HepG2 (cell line): ENCODE results near the gene ENTPD2. TPM values are rescaled to one million over a fixed set of nuclear protein-coding genes. Genes with fewer than 3 reads are reported as not detected.

Source experiments
- ATF7-NPFF ChIP-seq: sonication (generic); formaldehyde crosslinking; IDR thresholded peaks from 2 replicates; pipeline ENCODE4 v1.8.1; 2023; ENCODE audit warnings: mild to moderate bottlenecking, low read depth, missing genetic modification reagents, moderate library complexity
- CENPT ChIP-seq: sonication (generic); formaldehyde crosslinking; IDR thresholded peaks from 2 replicates; pipeline ENCODE4 v1.8.0; 2022; ENCODE audit warnings: low read depth, mild to moderate bottlenecking, moderate library complexity, missing genetic modification reagents
- CHD2 ChIP-seq: IDR thresholded peaks from 2 replicates; pipeline ENCODE4 v1.6.1; 2011; ENCODE audit warnings: low read depth, low read length, improper control_type of control experiment
- CHD4 ChIP-seq: fragments of 200-600 bp; sonication (generic); IDR thresholded peaks from 2 replicates; pipeline ENCODE4 v1.7.0; 2017; ENCODE audit warnings: mild to moderate bottlenecking, low read length, borderline replicate concordance
- FOXO4 ChIP-seq: sonication (generic); formaldehyde crosslinking; conservative IDR thresholded peaks from 2 replicates; pipeline ENCODE4 v1.8.1; 2023; ENCODE audit warnings: missing genetic modification reagents
- FUBP1 ChIP-seq: sonication (generic); formaldehyde crosslinking; IDR thresholded peaks from 2 replicates; pipeline ENCODE4 v1.5.1; 2020; ENCODE audit warnings: missing genetic modification reagents, mild to moderate bottlenecking, borderline replicate concordance
- GLI4 ChIP-seq: sonication (generic); formaldehyde crosslinking; IDR thresholded peaks from 2 replicates; pipeline ENCODE4 v1.5.1; 2020; ENCODE audit warnings: missing genetic modification reagents, mild to moderate bottlenecking, moderate library complexity, borderline replicate concordance
- HES4 ChIP-seq: sonication (generic); formaldehyde crosslinking; IDR thresholded peaks from 2 replicates; pipeline ENCODE4 v1.9.0; 2021; ENCODE audit warnings: mild to moderate bottlenecking, missing genetic modification reagents, borderline replicate concordance
- HIVEP1 ChIP-seq: sonication (generic); formaldehyde crosslinking; IDR thresholded peaks from 2 replicates; pipeline ENCODE4 v1.4.0; 2020; ENCODE audit warnings: mild to moderate bottlenecking, missing genetic modification reagents
- HOXA9 ChIP-seq: sonication (generic); formaldehyde crosslinking; IDR thresholded peaks from 2 replicates; pipeline ENCODE4 v1.8.1; 2022; ENCODE audit warnings: missing genetic modification reagents, mild to moderate bottlenecking, moderate library complexity, borderline replicate concordance
- MEF2D ChIP-seq: sonication (generic); formaldehyde crosslinking; IDR thresholded peaks from 2 replicates; pipeline ENCODE4 v1.5.1; 2020; ENCODE audit warnings: mild to moderate bottlenecking, missing genetic modification reagents
- RAD51 ChIP-seq: fragments of 450-650 bp; IDR thresholded peaks from 2 replicates; pipeline ENCODE4 v1.6.1; 2016; ENCODE audit warnings: borderline replicate concordance
- RFXAP ChIP-seq: sonication (generic); formaldehyde crosslinking; IDR thresholded peaks from 2 replicates; pipeline ENCODE4 v1.4.0; 2020; ENCODE audit warnings: missing genetic modification reagents, borderline replicate concordance
- SMAD3 ChIP-seq: sonication (generic); formaldehyde crosslinking; IDR thresholded peaks from 2 replicates; pipeline ENCODE4 v1.4.0; 2020; ENCODE audit warnings: missing genetic modification reagents
- SMC3 ChIP-seq: IDR thresholded peaks from 2 replicates; pipeline ENCODE4 v1.6.1; 2011; ENCODE audit warnings: low read length, improper control_type of control experiment
- SRY ChIP-seq: sonication (generic); formaldehyde crosslinking; IDR thresholded peaks from 2 replicates; pipeline ENCODE4 v1.8.0; 2022; ENCODE audit warnings: mild to moderate bottlenecking, missing genetic modification reagents
- TFAP4 ChIP-seq: sonication (generic); IDR thresholded peaks from 2 replicates; pipeline ENCODE4 v1.6.1; 2016; ENCODE audit warnings: low read depth, borderline replicate concordance
- ZFP36L1 ChIP-seq: sonication (generic); formaldehyde crosslinking; IDR thresholded peaks from 2 replicates; pipeline ENCODE4 v1.8.0; 2022; ENCODE audit warnings: mild to moderate bottlenecking, missing genetic modification reagents, moderate library complexity
- ZFP90 ChIP-seq: sonication (generic); formaldehyde crosslinking; IDR thresholded peaks from 2 replicates; pipeline ENCODE4 v1.8.0; 2022; ENCODE audit warnings: missing genetic modification reagents, mild to moderate bottlenecking, inconsistent platforms, borderline replicate concordance
- ZMAT3 ChIP-seq: sonication (generic); formaldehyde crosslinking; conservative IDR thresholded peaks from 2 replicates; pipeline ENCODE4 v1.7.0; 2021; ENCODE audit warnings: missing genetic modification reagents
- ZNF383 ChIP-seq: sonication (generic); formaldehyde crosslinking; IDR thresholded peaks from 2 replicates; pipeline ENCODE4 v1.4.0; 2020; ENCODE audit warnings: missing genetic modification reagents, mild to moderate bottlenecking, borderline replicate concordance
- ZNF484 ChIP-seq: sonication (generic); formaldehyde crosslinking; IDR thresholded peaks from 2 replicates; pipeline ENCODE4 v1.5.1; 2020; ENCODE audit warnings: mild to moderate bottlenecking, low read depth, missing genetic modification reagents, borderline replicate concordance
- ZNF564 ChIP-seq: sonication (generic); formaldehyde crosslinking; IDR thresholded peaks from 2 replicates; pipeline ENCODE4 v1.8.1; 2023; ENCODE audit warnings: mild to moderate bottlenecking, missing genetic modification reagents
- ZNF615 ChIP-seq: sonication (generic); formaldehyde crosslinking; IDR thresholded peaks from 2 replicates; pipeline ENCODE4 v1.5.0; 2020; ENCODE audit warnings: mild to moderate bottlenecking, missing genetic modification reagents, borderline replicate concordance
- ZNF616 ChIP-seq: sonication (generic); formaldehyde crosslinking; IDR thresholded peaks from 2 replicates; pipeline ENCODE4 v1.5.0; 2020; ENCODE audit warnings: low read depth, mild to moderate bottlenecking, missing genetic modification reagents
- ZNF678 ChIP-seq: sonication (generic); formaldehyde crosslinking; IDR thresholded peaks from 2 replicates; pipeline ENCODE4 v1.4.0; 2020; ENCODE audit warnings: mild to moderate bottlenecking, missing genetic modification reagents
- polyA plus RNA-seq, 8 experiments: library from polyadenylated mRNA; depleted of rRNA in 3 of 8; stranded (reverse) in 7 of 8; unstranded in 1 of 8; fragments of >200 nt; fragmentation: Illumina TruSeq in 4 of 8; extraction: Trizol in 4 of 8; gene quantifications; 2 replicates each; pipeline versions ENCODE4 v1.2.1 to v1.2.3, GENCODE V29; 2011 to 2016; ENCODE audit warnings: low read depth in 4 of 8, missing spikeins in 1 of 8, mixed read lengths in 1 of 8; ENCODE audit not compliant: insufficient read depth in 1 of 8
- total RNA-seq, 5 experiments: library from RNA; depleted of rRNA; stranded (reverse); fragments of >200 nt; fragmentation: Illumina TruSeq; extraction: Trizol; gene quantifications; 2 replicates each; pipeline ENCODE4 v1.2.3, GENCODE V29; 2016; ENCODE audit warnings: low read depth in 1 of 5

ENTPD2 gene
- total and polyA plus RNA-seq, 2 of the 13 experiments (the other 11 are each of a cell fraction or from before 2014, with no cell fraction given) = 0.95 to 3.2 TPM

GRCh38 chr9:137055385-137056364, 1.8 kb upstream of the ENTPD2 start (continued):
- no peak for TF ChIP-seq CHD4
- TF ChIP-seq CENPT (CRISPR knock-in tag) = 0 out of 2 replicates have a peak, but pooled peaks have one; percentile 59
- no peak for TF ChIP-seq GLI4 (CRISPR knock-in tag)
- TF ChIP-seq ZMAT3 (CRISPR knock-in tag) = no peak
- no peak for TF ChIP-seq HOXA9
- TF ChIP-seq TFAP4 = no peak
- TF ChIP-seq CHD2 = no peak
- TF ChIP-seq ZNF383 (CRISPR knock-in tag) = no peak
- TF ChIP-seq SRY (CRISPR knock-in tag) = 0 out of 2 replicates have a peak, but pooled peaks have one; percentile 3
- peak; percentile 35; the same call in 1 of the 2 replicates for TF ChIP-seq HIVEP1
- no peak for TF ChIP-seq HES4
- TF ChIP-seq RAD51 = no peak
- TF ChIP-seq ZNF616 = no peak
- no peak for TF ChIP-seq FUBP1 (CRISPR knock-in tag)
- no peak for TF ChIP-seq ZNF615 (CRISPR knock-in tag)
- TF ChIP-seq ATF7-NPFF (CRISPR knock-in tag) = peak; percentile 79; the same call in 1 of the 2 replicates
- TF ChIP-seq ZFP36L1 (CRISPR knock-in tag) = 0 out of 2 replicates have a peak, but pooled peaks have one; percentile 47
- peak; percentile 65 for TF ChIP-seq RFXAP (CRISPR knock-in tag)
- TF ChIP-seq ZNF484 = no peak
- TF ChIP-seq ZFP90 (CRISPR knock-in tag) = peak; percentile 84; the same call in 1 of the 2 replicates
- no peak for TF ChIP-seq ZNF564 (CRISPR knock-in tag)
- no peak for TF ChIP-seq MEF2D
- no peak for TF ChIP-seq ZNF678 (CRISPR knock-in tag)
- no peak for TF ChIP-seq SMC3
- no peak for TF ChIP-seq SMAD3
- no peak for TF ChIP-seq FOXO4 (CRISPR knock-in tag)
